Measurements from ENCODE around the gene COL23A1.
A peak's percentile ranks its signal among the peaks of the same experiment; 100 is the strongest.
"Not testable (repeated sequence)": the region's sequence is repeated elsewhere in the genome, so short reads cannot be mapped to it uniquely, and the experiment has no call there.

The COL23A1 gene

GRCh38 chr5:178234121-178234749, 356.0 kb downstream of the COL23A1 start:
- no peak for DNase-seq

GRCh38 chr5:178232920-178233429, 357.2 kb downstream of the COL23A1 start:
- DNase-seq = no peak

- DNase-seq = peak; percentile 32
Observed at GRCh38 chr5:178232124-178232919, 357.9 kb downstream of the COL23A1 start, which contains the start of gene PHYKPL. Gene PHYKPL (minus strand): TSS chr5:178232802. CDS start chr5:178232550, 252 bp downstream.

- DNase-seq = no peak
Observed at GRCh38 chr5:178231539-178232123, 358.6 kb downstream of the COL23A1 start.

- DNase-seq = no peak
Observed at GRCh38 chr5:178230879-178231538, 359.2 kb downstream of the COL23A1 start.

- DNase-seq = no peak
Observed at GRCh38 chr5:178229861-178230260, 360.3 kb downstream of the COL23A1 start.

- not testable (repeated sequence) for DNase-seq
Observed at GRCh38 chr5:178229111-178229510, 361.1 kb downstream of the COL23A1 start.

- no peak for DNase-seq
Observed at GRCh38 chr5:178228609-178229008, 361.6 kb downstream of the COL23A1 start.

- no peak for DNase-seq
Observed at GRCh38 chr5:178227929-178228328, 362.3 kb downstream of the COL23A1 start.

- no peak for DNase-seq
Observed at GRCh38 chr5:178227138-178227659, 363.0 kb downstream of the COL23A1 start.

GRCh38 chr5:178225174-178225573, 365.0 kb downstream of the COL23A1 start:
- no peak for DNase-seq

- DNase-seq = no peak
Observed at GRCh38 chr5:178224403-178224802, 365.8 kb downstream of the COL23A1 start.

- DNase-seq = no peak
Observed at GRCh38 chr5:178223828-178224335, 366.3 kb downstream of the COL23A1 start.

GRCh38 chr5:178223196-178223773, 366.9 kb downstream of the COL23A1 start:
- no peak for DNase-seq

GRCh38 chr5:178222292-178222691, 367.9 kb downstream of the COL23A1 start:
- DNase-seq = no peak

- DNase-seq = no peak
Observed at GRCh38 chr5:178221853-178222252, 368.3 kb downstream of the COL23A1 start.

- no peak for DNase-seq
Observed at GRCh38 chr5:178221282-178221681, 368.9 kb downstream of the COL23A1 start.

- DNase-seq = no peak
Observed at GRCh38 chr5:178218827-178219226, 371.4 kb downstream of the COL23A1 start.

GRCh38 chr5:178218237-178218776, 371.9 kb downstream of the COL23A1 start:
- DNase-seq = no peak

GRCh38 chr5:178216779-178217178, 373.4 kb downstream of the COL23A1 start:
- no peak for DNase-seq

GRCh38 chr5:178216088-178216534, 374.1 kb downstream of the COL23A1 start:
- DNase-seq = no peak

Measured in NCI-H1048 (cell line).